ENCODE results near the gene UNC5A.

The UNC5A gene

DNA sequence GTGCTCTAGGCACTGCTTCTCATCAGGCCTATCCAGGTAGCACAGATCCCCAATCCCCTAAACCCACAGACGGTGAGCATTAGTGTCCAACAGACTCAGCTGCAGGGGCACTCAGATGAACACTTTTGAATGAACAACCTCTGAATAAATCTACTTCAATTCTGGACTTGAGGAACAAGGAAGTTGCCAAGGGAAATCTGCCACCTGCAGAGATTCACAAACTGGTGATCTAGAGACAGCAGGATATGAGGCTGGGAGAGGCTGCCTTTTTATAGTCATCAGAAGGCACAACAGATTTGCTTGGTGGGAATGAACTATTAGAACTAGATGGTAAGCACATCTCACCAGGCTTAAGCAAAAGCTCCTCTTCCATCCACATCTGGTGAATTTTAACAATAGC is 95.8 kb downstream of the UNC5A start:
- Histone ChIP-seq H3K4me1 (ENCODE audit: control insufficient read depth, insufficient read depth, low read depth, low read length) (peaks cover 13% of the 10 kb centered on the region), H3K36me3 (ENCODE audit: control insufficient read depth in 1 of 2, insufficient read depth in 2 of 2, low read depth in 1 of 2, low read length in 2 of 2) (peaks cover 0 to 91% of the 10 kb centered on the region in 2 experiments), H3K27me3 (ENCODE audit: control insufficient read depth in 1 of 2, insufficient read depth in 1 of 2, low read length in 2 of 2) (no peaks in the 10 kb centered on the region), H2AFZ (ENCODE audit: low read depth, low read length) (no peak overlapping the region), H3K14ac (ENCODE audit: low read length in 2 of 2) (no peak overlapping the region), H3K4me3 (ENCODE audit: insufficient read depth in 1 of 2, low read depth in 1 of 2, low read length in 2 of 2) (no peak overlapping the region), H3K9ac (ENCODE audit: low read length) (no peak overlapping the region), H4K91ac (ENCODE audit: low read length) (no peak overlapping the region), H2BK15ac (ENCODE audit: low read depth, poor library complexity, severe bottlenecking) (no peak overlapping the region), H3K9me3 (ENCODE audit: control insufficient read depth, low read length) (no peaks in the 10 kb centered on the region), H2BK5ac (ENCODE audit: low read depth, low read length, poor library complexity, severe bottlenecking) (no peak overlapping the region), H4K8ac (ENCODE audit: low read length) (no peak overlapping the region), H3K23ac (ENCODE audit: low read length in 2 of 2) (no peak overlapping the region), H3K4me2 (ENCODE audit: low read length, poor library complexity, severe bottlenecking) (no peak overlapping the region), H2AK5ac (ENCODE audit: low read length, severe bottlenecking) (peak overlapping the region; percentile 13), H3K18ac (ENCODE audit: low read depth in 1 of 2, low read length in 2 of 2) (no peak overlapping the region), H2BK120ac (ENCODE audit: low read depth, low read length) (no peak overlapping the region), H2BK12ac (ENCODE audit: low read length in 2 of 2) (no peak overlapping the region), H3K27ac (ENCODE audit: low read length, poor library complexity, severe bottlenecking) (peak overlapping the region; percentile 98), H3K4ac (ENCODE audit: low read depth in 1 of 2, low read length in 2 of 2) (no peak overlapping the region), H3K79me1 (replicated peaks; ENCODE audit: low read length, poor library complexity, severe bottlenecking) (peaks cover 1% of the 10 kb centered on the region)
- DNase-seq = no peak
- 95% methylated on average over 1 of the region's 1 CpG for WGBS

DNA sequence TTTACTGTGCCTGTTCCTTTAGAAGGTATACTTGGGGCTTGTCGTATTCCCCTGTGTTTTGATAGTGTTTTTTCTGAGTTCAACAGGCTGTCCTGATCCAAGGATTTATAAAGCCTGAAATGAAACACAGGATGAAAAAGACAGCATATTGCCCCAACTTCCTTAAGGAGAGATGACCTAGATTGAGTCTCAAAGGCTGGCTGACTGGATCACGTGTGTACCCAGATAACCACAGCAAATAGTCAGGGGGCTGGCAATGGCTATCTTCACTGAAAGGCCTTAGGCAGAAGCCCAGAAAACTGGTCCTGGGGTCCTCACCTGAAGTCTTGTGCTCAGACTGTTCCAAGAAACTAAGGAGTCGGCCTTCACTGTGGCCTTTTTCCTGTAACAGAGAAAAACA is 96.4 kb downstream of the UNC5A start:
- no peak overlapping the region for H3K14ac ChIP-seq (ENCODE audit: low read length in 2 of 2)
- H2BK15ac ChIP-seq (ENCODE audit: low read depth, poor library complexity, severe bottlenecking) = no peak overlapping the region
- no peak overlapping the region for H3K9ac ChIP-seq (ENCODE audit: low read length)
- H3K23ac ChIP-seq (ENCODE audit: low read length in 2 of 2) = no peak overlapping the region
- no peak overlapping the region for H4K8ac ChIP-seq (ENCODE audit: low read length)
- peaks cover 5% of the 10 kb centered on the region for H3K79me1 ChIP-seq (replicated peaks; ENCODE audit: low read length, poor library complexity, severe bottlenecking)
- no peak overlapping the region for H3K4ac ChIP-seq (ENCODE audit: low read depth in 1 of 2, low read length in 2 of 2)
- H2AFZ ChIP-seq (ENCODE audit: low read depth, low read length) = no peak overlapping the region
- H3K27ac ChIP-seq (ENCODE audit: low read length, poor library complexity, severe bottlenecking) = peak overlapping the region; percentile 98
- H2BK5ac ChIP-seq (ENCODE audit: low read depth, low read length, poor library complexity, severe bottlenecking) = no peak overlapping the region
- no peak overlapping the region for H3K18ac ChIP-seq (ENCODE audit: low read depth in 1 of 2, low read length in 2 of 2)
- peaks cover 11% of the 10 kb centered on the region for H3K4me1 ChIP-seq (ENCODE audit: control insufficient read depth, insufficient read depth, low read depth, low read length)
- no peak overlapping the region for H4K91ac ChIP-seq (ENCODE audit: low read length)
- no peak overlapping the region for H2BK120ac ChIP-seq (ENCODE audit: low read depth, low read length)
- H3K36me3 ChIP-seq (ENCODE audit: control insufficient read depth in 1 of 2, insufficient read depth in 2 of 2, low read depth in 1 of 2, low read length in 2 of 2) = peaks cover 0 to 96% of the 10 kb centered on the region in 2 experiments
- H3K27me3 ChIP-seq (ENCODE audit: control insufficient read depth in 1 of 2, insufficient read depth in 1 of 2, low read length in 2 of 2) = no peaks in the 10 kb centered on the region
- H3K9me3 ChIP-seq (ENCODE audit: control insufficient read depth, low read length) = no peaks in the 10 kb centered on the region
- 98% methylated on average over 3 of the region's 3 CpGs for WGBS
- no peak for DNase-seq
- H2AK5ac ChIP-seq (ENCODE audit: low read length, severe bottlenecking) = peak overlapping the region; percentile 88
- no peak overlapping the region for H3K4me3 ChIP-seq (ENCODE audit: insufficient read depth in 1 of 2, low read depth in 1 of 2, low read length in 2 of 2)
- no peak overlapping the region for H3K4me2 ChIP-seq (ENCODE audit: low read length, poor library complexity, severe bottlenecking)
- no peak overlapping the region for H2BK12ac ChIP-seq (ENCODE audit: low read length in 2 of 2)

DNA sequence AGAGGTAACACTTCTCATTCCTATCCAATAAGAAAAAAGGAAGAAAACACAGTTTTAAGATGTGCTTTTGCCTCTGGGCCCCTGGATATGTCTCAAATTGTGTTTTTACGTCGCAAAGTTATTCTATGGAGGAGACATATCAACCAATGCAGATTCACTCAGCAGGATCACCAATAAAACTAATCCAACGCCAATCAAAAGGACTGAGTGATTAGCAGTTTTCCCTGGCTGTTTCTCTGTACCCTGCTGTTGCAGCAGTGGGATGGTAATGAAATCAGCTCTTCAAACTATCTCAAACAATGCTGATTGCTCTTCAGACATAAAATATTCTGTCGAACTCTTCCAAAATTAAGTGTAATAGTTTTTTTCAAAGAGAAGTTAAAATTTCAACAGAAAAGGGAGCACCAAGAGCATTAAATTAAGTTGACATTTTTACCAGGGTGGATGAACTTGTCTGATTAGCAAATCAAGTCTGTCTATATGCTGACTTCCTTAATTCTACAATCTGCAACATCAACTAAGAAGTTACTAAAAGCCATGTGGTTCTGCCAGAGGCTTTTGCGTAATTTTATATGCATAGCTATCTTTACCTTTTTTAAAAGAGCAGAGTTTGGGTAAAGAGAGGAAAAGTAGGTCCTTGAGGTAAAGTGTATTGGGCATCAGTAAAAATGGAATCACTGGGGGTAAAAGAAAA is 98.5 kb downstream of the UNC5A start:
- no peak overlapping the region for H2BK120ac ChIP-seq (ENCODE audit: low read depth, low read length)
- 100% methylated on average over 4 of the region's 5 CpGs for WGBS
- H3K27ac ChIP-seq (ENCODE audit: low read length, poor library complexity, severe bottlenecking) = no peak overlapping the region
- H3K4me1 ChIP-seq (ENCODE audit: control insufficient read depth, insufficient read depth, low read depth, low read length) = peaks cover 6% of the 10 kb centered on the region
- no peak overlapping the region for H3K18ac ChIP-seq (ENCODE audit: low read depth in 1 of 2, low read length in 2 of 2)
- H3K23ac ChIP-seq (ENCODE audit: low read length in 2 of 2) = no peak overlapping the region
- H3K79me1 ChIP-seq (replicated peaks; ENCODE audit: low read length, poor library complexity, severe bottlenecking) = peaks cover 12% of the 10 kb centered on the region
- no peaks in the 10 kb centered on the region for H3K9me3 ChIP-seq (ENCODE audit: control insufficient read depth, low read length)
- no peak overlapping the region for H4K91ac ChIP-seq (ENCODE audit: low read length)
- H3K4ac ChIP-seq (ENCODE audit: low read depth in 1 of 2, low read length in 2 of 2) = no peak overlapping the region
- H3K14ac ChIP-seq (ENCODE audit: low read length in 2 of 2) = no peak overlapping the region
- DNase-seq = no peak
- H3K9ac ChIP-seq (ENCODE audit: low read length) = no peak overlapping the region
- no peak overlapping the region for H2BK15ac ChIP-seq (ENCODE audit: low read depth, poor library complexity, severe bottlenecking)
- H2BK5ac ChIP-seq (ENCODE audit: low read depth, low read length, poor library complexity, severe bottlenecking) = no peak overlapping the region
- H3K4me3 ChIP-seq (ENCODE audit: insufficient read depth in 1 of 2, low read depth in 1 of 2, low read length in 2 of 2) = no peak overlapping the region
- no peak overlapping the region for H2AFZ ChIP-seq (ENCODE audit: low read depth, low read length)
- H3K4me2 ChIP-seq (ENCODE audit: low read length, poor library complexity, severe bottlenecking) = no peak overlapping the region
- H3K36me3 ChIP-seq (ENCODE audit: control insufficient read depth in 1 of 2, insufficient read depth in 2 of 2, low read depth in 1 of 2, low read length in 2 of 2) = peaks cover 0 to 82% of the 10 kb centered on the region in 2 experiments
- no peaks in the 10 kb centered on the region for H3K27me3 ChIP-seq (ENCODE audit: control insufficient read depth in 1 of 2, insufficient read depth in 1 of 2, low read length in 2 of 2)
- H4K8ac ChIP-seq (ENCODE audit: low read length) = no peak overlapping the region
- no peak overlapping the region for H2BK12ac ChIP-seq (ENCODE audit: low read length in 2 of 2)
- no peak overlapping the region for H2AK5ac ChIP-seq (ENCODE audit: low read length, severe bottlenecking)

DNA sequence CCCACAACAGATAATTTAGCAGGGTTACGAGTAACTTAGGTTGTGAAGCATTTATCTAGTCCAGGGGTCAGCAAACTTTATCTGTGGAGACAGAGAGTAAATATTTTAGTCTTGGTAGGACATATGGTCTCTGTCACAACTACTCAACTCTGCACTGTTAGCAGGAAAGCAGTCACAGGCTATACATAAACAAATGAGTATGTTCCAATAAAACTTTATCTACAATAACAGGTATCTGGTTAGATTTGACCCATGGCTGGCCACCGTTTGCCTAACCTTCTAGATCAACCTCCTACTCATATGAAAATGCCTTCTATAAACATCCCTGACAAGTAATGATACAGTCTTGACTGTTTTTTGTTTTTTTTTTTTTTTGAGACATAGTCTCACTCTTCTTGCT is 101.8 kb downstream of the UNC5A start:
- Histone ChIP-seq H3K36me3 (ENCODE audit: control insufficient read depth in 1 of 2, insufficient read depth in 2 of 2, low read depth in 1 of 2, low read length in 2 of 2) (peaks cover 1 to 63% of the 10 kb centered on the region in 2 experiments), H2AK5ac (ENCODE audit: low read length, severe bottlenecking) (no peak overlapping the region), H3K79me1 (replicated peaks; ENCODE audit: low read length, poor library complexity, severe bottlenecking) (peaks cover 18% of the 10 kb centered on the region), H3K4me1 (ENCODE audit: control insufficient read depth, insufficient read depth, low read depth, low read length) (no peaks in the 10 kb centered on the region), H3K18ac (ENCODE audit: low read depth in 1 of 2, low read length in 2 of 2) (no peak overlapping the region), H2BK5ac (ENCODE audit: low read depth, low read length, poor library complexity, severe bottlenecking) (no peak overlapping the region), H3K23ac (ENCODE audit: low read length in 2 of 2) (no peak overlapping the region), H2BK15ac (ENCODE audit: low read depth, poor library complexity, severe bottlenecking) (no peak overlapping the region), H3K27me3 (ENCODE audit: control insufficient read depth in 1 of 2, insufficient read depth in 1 of 2, low read length in 2 of 2) (no peaks in the 10 kb centered on the region), H4K91ac (ENCODE audit: low read length) (no peak overlapping the region), H3K4me3 (ENCODE audit: insufficient read depth in 1 of 2, low read depth in 1 of 2, low read length in 2 of 2) (no peak overlapping the region), H3K14ac (ENCODE audit: low read length in 2 of 2) (no peak overlapping the region), H3K4ac (ENCODE audit: low read depth in 1 of 2, low read length in 2 of 2) (no peak overlapping the region), H3K27ac (ENCODE audit: low read length, poor library complexity, severe bottlenecking) (no peak overlapping the region), H3K9ac (ENCODE audit: low read length) (no peak overlapping the region), H4K8ac (ENCODE audit: low read length) (no peak overlapping the region), H2BK120ac (ENCODE audit: low read depth, low read length) (no peak overlapping the region), H3K4me2 (ENCODE audit: low read length, poor library complexity, severe bottlenecking) (no peak overlapping the region), H2AFZ (ENCODE audit: low read depth, low read length) (no peak overlapping the region), H2BK12ac (ENCODE audit: low read length in 2 of 2) (no peak overlapping the region), H3K9me3 (ENCODE audit: control insufficient read depth, low read length) (no peaks in the 10 kb centered on the region)
- 40% methylated on average over 1 of the region's 2 CpGs for WGBS
- peak; percentile 59 for DNase-seq

Data from mesenchymal stem cell (in vitro differentiated cells and primary cell).